ENCODE measurements around the gene PIP5KL1. TPM values are rescaled to one million over a fixed set of nuclear protein-coding genes. Genes with fewer than 3 reads are reported as not detected.

PIP5KL1 gene
- total RNA-seq, 1 experiment from 2014 or later, result 7.8 TPM

DNA sequence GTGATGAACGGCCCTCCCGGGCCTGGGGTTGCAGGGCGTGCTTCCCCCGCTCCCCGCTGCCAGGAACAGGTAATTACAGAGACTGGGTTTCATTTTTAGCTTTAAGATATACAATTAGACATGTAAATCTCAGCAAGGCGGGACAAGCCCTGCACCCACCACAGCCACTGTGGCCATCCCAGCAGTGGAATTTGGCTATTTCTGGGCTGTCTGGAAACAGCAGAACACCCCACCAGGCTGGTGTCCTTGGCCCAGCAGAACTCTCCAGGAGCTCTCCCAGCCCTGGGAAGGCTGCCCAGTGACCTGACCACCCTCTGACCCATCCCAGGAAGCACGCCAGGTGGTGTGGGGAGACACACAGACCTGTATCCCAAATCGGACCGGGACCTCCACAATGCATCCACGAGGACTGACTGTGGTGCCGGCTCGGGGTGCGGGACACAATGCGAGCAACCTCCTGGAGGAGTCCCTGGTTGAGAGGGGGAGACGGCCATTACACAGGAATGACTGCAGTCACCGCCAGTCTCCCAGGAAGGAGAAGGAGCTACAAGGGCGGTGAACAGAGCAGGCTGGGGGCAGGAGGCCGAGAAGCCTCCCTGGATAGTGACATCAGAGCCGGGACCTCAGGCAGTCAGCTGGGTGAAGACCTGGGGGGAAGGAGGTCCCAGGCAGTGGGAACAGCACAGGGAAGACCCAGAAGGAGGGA lies 32.9 kb upstream of the PIP5KL1 start:
- Histone ChIP-seq H3K27me3 (ENCODE audit: control insufficient read depth, insufficient read depth, low read length) (no peaks in the 10 kb centered on the region), H3K4me1 (ENCODE audit: control insufficient read depth, insufficient read depth, low read length) (peaks cover 93% of the 10 kb centered on the region), H3K9me3 (ENCODE audit: control insufficient read depth, insufficient read depth, low read depth, low read length) (no peaks in the 10 kb centered on the region), H3K27ac (ENCODE audit: low read length) (peak overlapping the region; percentile 88), H3K4me3 (ENCODE audit: low read depth in 2 of 2, low read length in 2 of 2) (peak overlapping the region in 1 of 2 experiments; percentile 19; a peak in 2 of 4 replicates), H3K36me3 (ENCODE audit: control insufficient read depth, insufficient read depth, low read length) (no peaks in the 10 kb centered on the region)
- ATAC-seq (peak; percentile 8; the same call in 1 of the 2 replicates), DNase-seq (ENCODE audit: low read depth, low spot score) (no peak)
- POLR2A ChIA-PET, result interaction anchor here (0.6 kb wide), 1 partner anchor 31 kb away, joined by 8 read pairs; no protein-coding TSS in a partner anchor
- TF ChIP-seq TCF7L2 (IDR thresholded peaks at IDR 0.05; ENCODE audit: low read depth, low read length) (no peak), POLR2AphosphoS5 (IDR thresholded peaks at IDR 0.05; ENCODE audit: low read depth, low read length) (no peak), SIN3A (IDR thresholded peaks at IDR 0.05; ENCODE audit: borderline replicate concordance, insufficient read depth, low read depth, low read length) (no peak)
- TF ChIP-seq, protein P1, sequence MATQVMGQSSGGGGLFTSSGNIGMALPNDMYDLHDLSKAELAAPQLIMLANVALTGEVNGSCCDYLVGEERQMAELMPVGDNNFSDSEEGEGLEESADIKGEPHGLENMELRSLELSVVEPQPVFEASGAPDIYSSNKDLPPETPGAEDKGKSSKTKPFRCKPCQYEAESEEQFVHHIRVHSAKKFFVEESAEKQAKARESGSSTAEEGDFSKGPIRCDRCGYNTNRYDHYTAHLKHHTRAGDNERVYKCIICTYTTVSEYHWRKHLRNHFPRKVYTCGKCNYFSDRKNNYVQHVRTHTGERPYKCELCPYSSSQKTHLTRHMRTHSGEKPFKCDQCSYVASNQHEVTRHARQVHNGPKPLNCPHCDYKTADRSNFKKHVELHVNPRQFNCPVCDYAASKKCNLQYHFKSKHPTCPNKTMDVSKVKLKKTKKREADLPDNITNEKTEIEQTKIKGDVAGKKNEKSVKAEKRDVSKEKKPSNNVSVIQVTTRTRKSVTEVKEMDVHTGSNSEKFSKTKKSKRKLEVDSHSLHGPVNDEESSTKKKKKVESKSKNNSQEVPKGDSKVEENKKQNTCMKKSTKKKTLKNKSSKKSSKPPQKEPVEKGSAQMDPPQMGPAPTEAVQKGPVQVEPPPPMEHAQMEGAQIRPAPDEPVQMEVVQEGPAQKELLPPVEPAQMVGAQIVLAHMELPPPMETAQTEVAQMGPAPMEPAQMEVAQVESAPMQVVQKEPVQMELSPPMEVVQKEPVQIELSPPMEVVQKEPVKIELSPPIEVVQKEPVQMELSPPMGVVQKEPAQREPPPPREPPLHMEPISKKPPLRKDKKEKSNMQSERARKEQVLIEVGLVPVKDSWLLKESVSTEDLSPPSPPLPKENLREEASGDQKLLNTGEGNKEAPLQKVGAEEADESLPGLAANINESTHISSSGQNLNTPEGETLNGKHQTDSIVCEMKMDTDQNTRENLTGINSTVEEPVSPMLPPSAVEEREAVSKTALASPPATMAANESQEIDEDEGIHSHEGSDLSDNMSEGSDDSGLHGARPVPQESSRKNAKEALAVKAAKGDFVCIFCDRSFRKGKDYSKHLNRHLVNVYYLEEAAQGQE (IDR thresholded peaks at IDR 0.05; ENCODE audit: insufficient read depth in 1 of 2, low read depth in 2 of 2, low read length in 1 of 2), result no peak
- TF ChIP-seq, protein P2, sequence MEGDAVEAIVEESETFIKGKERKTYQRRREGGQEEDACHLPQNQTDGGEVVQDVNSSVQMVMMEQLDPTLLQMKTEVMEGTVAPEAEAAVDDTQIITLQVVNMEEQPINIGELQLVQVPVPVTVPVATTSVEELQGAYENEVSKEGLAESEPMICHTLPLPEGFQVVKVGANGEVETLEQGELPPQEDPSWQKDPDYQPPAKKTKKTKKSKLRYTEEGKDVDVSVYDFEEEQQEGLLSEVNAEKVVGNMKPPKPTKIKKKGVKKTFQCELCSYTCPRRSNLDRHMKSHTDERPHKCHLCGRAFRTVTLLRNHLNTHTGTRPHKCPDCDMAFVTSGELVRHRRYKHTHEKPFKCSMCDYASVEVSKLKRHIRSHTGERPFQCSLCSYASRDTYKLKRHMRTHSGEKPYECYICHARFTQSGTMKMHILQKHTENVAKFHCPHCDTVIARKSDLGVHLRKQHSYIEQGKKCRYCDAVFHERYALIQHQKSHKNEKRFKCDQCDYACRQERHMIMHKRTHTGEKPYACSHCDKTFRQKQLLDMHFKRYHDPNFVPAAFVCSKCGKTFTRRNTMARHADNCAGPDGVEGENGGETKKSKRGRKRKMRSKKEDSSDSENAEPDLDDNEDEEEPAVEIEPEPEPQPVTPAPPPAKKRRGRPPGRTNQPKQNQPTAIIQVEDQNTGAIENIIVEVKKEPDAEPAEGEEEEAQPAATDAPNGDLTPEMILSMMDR (IDR thresholded peaks at IDR 0.05), result no peak
- in situ Hi-C loops (cut with HindIII; ENCODE audit: low pct_unique_long_range_greater_than_20kb, low sequenced_read_pairs), result no loop called here
- BruUV-seq (replicated peaks), result no TSS peak
- intact Hi-C loops (cut with micrococcal nuclease; ENCODE audit: unreplicated experiment), result no loop called here
- CTCF ChIA-PET, result no interaction called here

DNA sequence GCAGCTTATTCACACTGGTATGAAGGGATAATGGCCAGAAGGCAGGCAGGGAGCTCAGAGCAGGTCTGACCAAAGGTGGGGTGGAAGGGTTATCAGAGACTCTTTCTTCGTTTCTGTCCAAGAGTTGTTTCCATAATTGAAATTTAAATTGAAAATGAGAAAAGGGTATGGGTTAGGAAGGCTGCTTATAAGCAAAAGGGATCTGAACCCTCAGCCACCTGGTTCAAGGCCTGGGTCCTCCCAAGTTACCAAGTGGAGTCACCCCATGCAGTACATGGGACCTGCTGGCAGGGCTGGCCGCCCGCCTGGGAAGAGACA lies 32.4 kb upstream of the PIP5KL1 start:
- no TSS peak for BruUV-seq (replicated peaks)
- peak; percentile 38; the same call in 1 of the 2 replicates for ATAC-seq
- peak overlapping the region in 1 of 2 experiments; percentile 24; a peak in 1 of 4 replicates for H3K4me3 ChIP-seq (ENCODE audit: low read depth in 2 of 2, low read length in 2 of 2)
- ChIA-PET CTCF (no interaction called here), POLR2A (interaction anchor here (0.6 kb wide), 1 partner anchor 30 kb away, joined by 8 read pairs; no protein-coding TSS in a partner anchor)
- peak overlapping the region; percentile 88 for H3K27ac ChIP-seq (ENCODE audit: low read length)
- H3K9me3 ChIP-seq (ENCODE audit: control insufficient read depth, insufficient read depth, low read depth, low read length), result no peaks in the 10 kb centered on the region
- H3K4me1 ChIP-seq (ENCODE audit: control insufficient read depth, insufficient read depth, low read length), result peaks cover 88% of the 10 kb centered on the region
- DNase-seq (ENCODE audit: low read depth, low spot score), result no peak
- H3K36me3 ChIP-seq (ENCODE audit: control insufficient read depth, insufficient read depth, low read length), result no peaks in the 10 kb centered on the region
- intact Hi-C loops (cut with micrococcal nuclease; ENCODE audit: unreplicated experiment) (no loop called here), in situ Hi-C loops (cut with HindIII; ENCODE audit: low pct_unique_long_range_greater_than_20kb, low sequenced_read_pairs) (no loop called here)
- no peaks in the 10 kb centered on the region for H3K27me3 ChIP-seq (ENCODE audit: control insufficient read depth, insufficient read depth, low read length)
- TF ChIP-seq POLR2AphosphoS5 (IDR thresholded peaks at IDR 0.05; ENCODE audit: low read depth, low read length), result no peak

DNA sequence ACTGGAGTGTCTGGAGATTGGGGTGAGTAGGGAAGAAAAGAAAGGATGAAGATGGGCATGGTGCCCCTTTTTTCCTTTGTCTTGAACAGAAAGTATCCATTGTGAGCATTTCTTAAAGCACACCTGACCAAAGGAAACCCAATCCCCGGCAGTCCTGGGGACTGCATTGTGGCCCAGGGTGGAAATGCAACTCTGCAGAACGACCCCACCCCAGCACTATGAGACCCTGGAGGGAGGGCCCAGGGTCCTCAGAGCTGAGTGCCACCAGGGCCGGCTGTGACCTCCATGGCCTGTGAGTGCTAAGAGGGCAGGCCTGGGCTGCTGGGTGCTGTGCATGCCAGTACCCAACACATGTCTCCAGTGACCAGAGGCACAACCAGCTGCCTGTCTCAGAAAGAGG lies 31.7 kb upstream of the PIP5KL1 start:
- Histone ChIP-seq H3K27ac (ENCODE audit: low read length) (peak overlapping the region; percentile 88), H3K9me3 (ENCODE audit: control insufficient read depth, insufficient read depth, low read depth, low read length) (no peaks in the 10 kb centered on the region), H3K27me3 (ENCODE audit: control insufficient read depth, insufficient read depth, low read length) (no peaks in the 10 kb centered on the region), H3K4me1 (ENCODE audit: control insufficient read depth, insufficient read depth, low read length) (peaks cover 88% of the 10 kb centered on the region), H3K36me3 (ENCODE audit: control insufficient read depth, insufficient read depth, low read length) (no peaks in the 10 kb centered on the region), H3K4me3 (ENCODE audit: low read depth in 2 of 2, low read length in 2 of 2) (0 out of 4 replicates have a peak overlapping the region, but pooled peaks of 1 of the 2 experiments have one; percentile 24)
- no peak for ATAC-seq
- ChIA-PET CTCF (no interaction called here), POLR2A (no interaction called here)
- in situ Hi-C loops (cut with HindIII; ENCODE audit: low pct_unique_long_range_greater_than_20kb, low sequenced_read_pairs), result no loop called here
- no peak for DNase-seq (ENCODE audit: low read depth, low spot score)
- intact Hi-C loops (cut with micrococcal nuclease; ENCODE audit: unreplicated experiment), result no loop called here
- no TSS peak for BruUV-seq (replicated peaks)
- TF ChIP-seq POLR2AphosphoS5 (IDR thresholded peaks at IDR 0.05; ENCODE audit: low read depth, low read length) (no peak), SIN3A (IDR thresholded peaks at IDR 0.05; ENCODE audit: borderline replicate concordance, insufficient read depth, low read depth, low read length) (no peak), TCF7L2 (IDR thresholded peaks at IDR 0.05; ENCODE audit: low read depth, low read length) (no peak)
- TF ChIP-seq, protein P2 (IDR thresholded peaks at IDR 0.05), result no peak
- TF ChIP-seq, protein P1 (IDR thresholded peaks at IDR 0.05; ENCODE audit: insufficient read depth in 1 of 2, low read depth in 2 of 2, low read length in 1 of 2), result no peak

All from Panc1 (cell line).